HT1080 (cell line): ENCODE measurements around the gene RSPO1. TPM values are rescaled to one million over a fixed set of nuclear protein-coding genes. Genes with fewer than 3 reads are reported as not detected.

Experiments used
- DNase-seq: peaks from one replicate; pipeline ENCODE4 v3.0.0-alpha.2; 2015; ENCODE audit warnings: low read depth
- total RNA-seq: library from RNA; depleted of rRNA; stranded (reverse); fragments of >200 nt; shearing (Covaris generic); gene quantifications from 2 replicates; pipeline ENCODE4 v1.2.3, GENCODE V29; 2014

The RSPO1 gene
- total RNA-seq, 1 experiment from 2014 or later, result not detected

DNA sequence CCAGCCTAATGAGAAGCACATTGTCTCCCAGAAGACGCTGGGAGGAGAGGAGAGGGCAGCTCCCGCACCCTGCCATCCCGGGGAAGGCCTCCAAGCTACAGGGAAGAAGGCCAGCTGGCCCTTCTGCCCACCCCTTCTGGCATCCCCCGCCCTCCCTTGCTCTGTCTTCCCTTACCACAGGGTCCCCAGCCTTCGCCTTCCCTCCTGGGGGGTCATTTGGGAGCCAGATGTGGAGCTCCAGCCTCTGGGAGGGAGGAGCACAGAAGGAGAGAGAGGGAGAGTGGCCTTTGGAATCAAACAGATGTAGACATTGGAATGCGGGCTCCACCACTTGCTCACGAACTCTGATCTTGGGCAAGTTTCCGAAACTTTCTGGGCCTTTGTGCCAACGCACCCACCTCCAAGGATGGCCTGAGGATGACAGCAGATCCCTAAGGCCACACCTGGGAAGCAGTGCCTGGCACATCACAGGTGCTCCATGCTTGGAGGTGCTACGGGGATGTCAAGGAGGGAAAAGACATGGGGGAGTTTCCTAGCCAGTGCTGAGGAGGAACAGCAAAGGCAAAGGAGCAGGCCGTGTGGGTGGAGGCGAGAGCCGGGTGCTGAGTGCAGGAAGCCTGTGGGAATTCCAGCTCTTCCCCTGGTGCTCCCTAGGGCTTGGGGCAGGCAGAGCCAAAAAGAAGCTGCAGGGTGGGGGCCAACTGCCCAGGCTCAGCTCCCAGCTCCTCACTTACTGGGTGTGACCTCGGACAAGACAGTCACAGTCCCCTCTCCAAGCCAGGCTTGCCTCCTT, 23.1 kb upstream of the RSPO1 start:
- no peak for DNase-seq

DNA sequence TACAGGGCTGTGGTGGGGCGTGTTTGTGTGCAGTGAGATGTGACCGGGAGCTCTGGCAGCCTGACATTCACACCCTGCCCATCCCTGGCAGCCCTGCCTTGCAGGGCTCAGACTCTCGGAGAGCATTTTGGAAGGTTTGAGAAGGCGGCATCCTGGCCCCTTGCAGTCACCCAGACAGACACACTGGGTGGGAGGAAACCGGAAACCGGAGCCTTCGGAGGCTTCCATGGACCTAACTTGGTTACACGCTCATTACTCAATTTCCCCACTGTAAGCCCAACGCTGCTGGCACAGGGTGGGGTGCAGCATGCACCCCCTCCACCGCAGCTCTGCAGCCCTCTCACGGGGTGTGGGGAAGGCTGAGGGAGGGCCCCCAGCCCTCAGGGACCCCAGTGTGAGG, 22.2 kb upstream of the RSPO1 start:
- no peak for DNase-seq

DNA sequence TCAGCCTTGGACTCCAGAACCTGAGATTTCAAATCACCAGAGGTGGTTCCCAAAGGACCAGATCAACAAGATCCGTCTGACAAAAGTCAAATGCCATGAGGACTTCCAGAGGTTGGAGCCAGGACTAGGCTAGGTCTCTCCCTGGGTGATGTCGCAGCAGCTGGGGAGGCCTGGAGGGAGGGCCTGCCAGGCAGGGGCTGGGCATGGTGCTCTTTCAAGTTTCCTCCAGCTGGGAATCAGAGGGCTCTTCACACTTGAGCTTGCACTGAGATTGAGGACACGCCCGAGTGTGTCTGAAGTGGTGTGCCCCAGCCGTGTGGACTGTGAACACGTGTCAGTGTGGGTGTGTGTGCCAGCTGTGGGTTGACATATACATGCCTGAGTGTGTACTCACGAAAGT, 21.3 kb upstream of the RSPO1 start:
- DNase-seq, result no peak

DNA sequence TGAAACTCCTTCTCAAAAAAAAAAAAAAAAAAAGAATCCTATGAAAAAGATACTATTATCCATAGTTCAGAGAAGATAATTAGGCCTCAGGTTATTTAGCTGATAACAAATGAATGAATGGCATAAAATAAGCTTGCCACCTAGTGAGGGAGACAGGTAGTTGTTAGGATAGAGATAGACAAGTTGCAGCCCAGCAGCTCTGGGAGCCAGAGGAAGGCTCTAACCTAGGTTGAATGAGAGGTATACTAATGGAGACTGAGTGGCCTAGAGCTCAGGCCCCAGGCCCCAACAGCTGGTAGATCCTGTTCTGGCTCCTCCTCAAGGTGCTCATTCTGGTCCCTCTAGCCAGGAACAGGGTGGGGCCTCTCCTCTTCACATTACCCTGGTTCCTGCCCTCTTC, 20.6 kb upstream of the RSPO1 start:
- DNase-seq, result no peak

DNA sequence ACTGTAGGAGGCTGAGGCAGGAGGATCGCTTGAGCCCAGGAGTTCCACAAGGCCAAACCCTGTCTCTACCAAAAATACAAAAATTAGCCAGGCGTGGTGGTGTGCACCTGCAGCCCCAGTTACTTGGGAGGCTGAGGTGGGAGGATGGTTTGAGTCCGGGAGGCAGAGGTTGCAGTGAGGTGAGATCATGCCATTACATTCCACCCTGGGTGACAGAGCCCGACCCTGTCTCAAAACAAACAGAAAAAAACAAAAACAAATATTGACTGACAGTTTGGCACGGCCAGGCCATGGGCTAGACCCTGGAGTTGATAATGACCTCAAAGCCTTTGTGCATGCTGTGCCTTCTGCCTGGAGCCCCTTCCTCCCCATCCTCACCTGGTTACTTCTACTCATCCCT, 19.2 kb upstream of the RSPO1 start:
- DNase-seq, result no peak

DNA sequence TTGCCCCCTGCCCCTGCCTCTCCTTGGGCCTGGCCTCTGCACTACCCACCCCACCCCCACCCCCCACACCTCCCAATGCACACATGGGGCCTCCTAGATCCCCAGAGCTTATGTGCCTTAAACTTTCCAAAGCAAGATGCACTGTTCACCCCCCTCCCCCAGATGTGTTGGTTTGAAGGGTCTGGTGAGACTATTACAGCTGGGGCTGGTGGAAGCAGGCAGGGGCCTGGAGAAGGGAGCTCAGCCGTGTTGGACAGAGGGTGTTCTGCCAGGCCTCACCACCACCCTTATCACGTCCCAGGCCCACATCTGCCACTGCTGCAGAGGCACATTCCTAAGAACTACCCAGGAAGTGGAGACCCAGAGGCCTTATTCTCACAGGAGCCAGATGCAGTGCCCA, 18.3 kb upstream of the RSPO1 start:
- no peak for DNase-seq

DNA sequence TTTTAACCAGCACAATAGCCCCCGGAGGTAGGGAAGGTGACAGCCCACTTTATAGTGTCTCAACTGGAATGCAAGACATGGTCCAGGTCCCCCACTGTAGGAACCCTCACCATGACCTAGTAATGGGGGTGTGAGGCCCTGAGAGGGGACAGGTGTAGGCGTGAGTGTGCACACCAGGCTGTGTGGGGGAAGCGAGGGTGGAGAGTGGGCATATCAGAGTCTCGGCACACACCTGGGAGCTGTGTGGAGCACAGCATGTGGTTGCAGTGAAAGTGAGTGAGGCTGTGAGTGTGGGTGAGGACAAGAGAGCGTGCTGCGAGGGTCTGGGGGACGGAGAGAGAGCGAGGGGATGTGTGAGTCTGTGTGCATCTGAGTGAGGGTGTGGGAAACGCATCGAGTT, 17.1 kb upstream of the RSPO1 start:
- DNase-seq, result no peak

DNA sequence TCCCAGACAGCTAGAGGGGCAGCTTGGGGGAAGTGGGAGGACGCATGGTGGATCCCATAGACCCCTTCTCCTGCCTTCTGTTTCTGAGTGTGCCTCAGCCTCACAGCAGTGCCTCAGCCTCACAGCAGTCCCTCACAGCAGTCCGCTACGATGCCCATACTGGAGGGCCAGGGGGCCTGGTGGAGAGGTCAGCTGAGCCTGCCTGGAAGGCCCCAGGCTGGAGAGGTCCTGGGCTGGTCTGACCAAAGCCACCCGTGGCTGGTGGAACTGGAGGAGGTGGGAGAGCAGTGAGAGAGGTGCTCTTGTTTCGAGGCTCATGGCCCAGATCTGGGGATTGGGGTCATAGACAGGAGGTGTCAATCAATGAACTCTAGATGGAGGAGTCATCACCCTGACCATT, 16.0 kb upstream of the RSPO1 start:
- no peak for DNase-seq

DNA sequence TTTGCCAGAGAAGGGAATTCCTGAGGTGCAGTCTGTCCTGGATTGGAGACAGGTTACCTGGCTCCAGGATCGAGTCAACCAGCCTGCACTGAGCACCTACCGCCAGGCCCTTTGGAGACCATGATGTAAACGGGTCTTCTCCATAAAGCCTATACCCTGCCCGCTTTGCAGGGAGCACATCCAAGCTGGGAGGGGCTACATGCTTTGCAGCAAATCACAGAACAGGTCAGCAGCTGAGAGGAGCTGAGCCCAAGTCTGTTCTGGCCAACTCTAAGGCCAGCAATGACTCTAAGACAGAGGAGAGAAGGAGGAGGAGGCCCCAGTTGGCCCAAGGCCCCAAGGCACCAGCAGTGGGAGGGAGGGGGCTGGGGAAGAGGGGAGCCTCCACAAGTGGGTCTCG, 15.5 kb upstream of the RSPO1 start:
- DNase-seq, result no peak

DNA sequence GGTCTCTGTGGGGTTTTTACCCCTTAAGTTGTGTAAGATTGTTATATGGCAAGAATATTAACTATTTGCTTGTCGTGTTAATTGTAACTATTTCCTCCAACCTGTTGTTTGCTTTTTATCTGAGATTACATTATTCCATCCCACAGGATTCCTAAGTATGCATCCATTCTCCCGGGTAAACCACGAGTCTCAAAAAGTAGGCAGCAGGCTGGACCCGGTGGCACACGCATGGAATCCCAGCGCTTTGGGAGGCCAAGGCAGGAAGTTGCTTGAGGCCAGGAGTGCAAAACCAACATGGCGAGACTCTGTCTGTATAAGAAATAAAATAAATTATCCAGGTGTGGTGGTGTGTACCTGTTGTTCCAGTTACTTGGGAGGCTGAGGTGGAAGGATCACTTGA, 12.6 kb upstream of the RSPO1 start:
- DNase-seq, result no peak

DNA sequence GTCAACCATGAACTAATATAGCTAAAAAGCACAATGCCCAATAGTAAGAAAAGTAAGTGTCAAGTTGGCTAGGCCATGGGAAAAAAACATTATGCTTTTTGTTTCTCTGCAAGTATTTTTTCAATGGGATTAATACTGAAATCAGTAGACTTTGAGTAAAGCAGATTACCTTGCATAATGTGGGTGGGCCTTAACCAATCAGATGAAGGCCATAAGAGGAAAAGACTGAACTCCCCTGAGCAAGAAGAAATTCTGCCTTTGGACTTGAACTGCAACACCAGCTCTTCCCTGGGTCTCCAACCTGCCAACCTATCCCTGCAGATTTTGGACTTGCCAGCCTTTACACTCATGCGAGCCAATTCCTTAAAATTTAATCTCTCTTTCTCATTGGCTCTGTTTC, 6.4 kb upstream of the RSPO1 start:
- no peak for DNase-seq

DNA sequence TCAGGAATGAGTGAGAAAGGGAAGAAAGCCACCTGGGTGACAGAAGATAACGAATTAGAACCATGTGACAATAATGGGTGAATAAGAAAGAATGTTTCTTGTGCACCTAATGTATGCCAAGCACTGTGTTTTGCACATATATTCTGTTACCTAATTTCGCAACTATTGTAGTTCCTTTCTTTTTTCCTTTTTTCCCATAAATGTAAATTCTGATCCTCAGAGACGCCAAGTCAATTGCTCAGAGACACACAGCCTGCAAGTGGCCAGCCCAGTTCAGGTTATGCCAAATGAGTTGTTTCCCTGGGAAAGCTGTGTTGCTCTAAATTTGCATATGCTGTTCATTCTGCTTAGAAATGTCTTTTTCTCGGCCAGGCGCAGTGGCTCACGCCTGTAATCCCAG, 1.7 kb upstream of the RSPO1 start:
- DNase-seq, result no peak

DNA sequence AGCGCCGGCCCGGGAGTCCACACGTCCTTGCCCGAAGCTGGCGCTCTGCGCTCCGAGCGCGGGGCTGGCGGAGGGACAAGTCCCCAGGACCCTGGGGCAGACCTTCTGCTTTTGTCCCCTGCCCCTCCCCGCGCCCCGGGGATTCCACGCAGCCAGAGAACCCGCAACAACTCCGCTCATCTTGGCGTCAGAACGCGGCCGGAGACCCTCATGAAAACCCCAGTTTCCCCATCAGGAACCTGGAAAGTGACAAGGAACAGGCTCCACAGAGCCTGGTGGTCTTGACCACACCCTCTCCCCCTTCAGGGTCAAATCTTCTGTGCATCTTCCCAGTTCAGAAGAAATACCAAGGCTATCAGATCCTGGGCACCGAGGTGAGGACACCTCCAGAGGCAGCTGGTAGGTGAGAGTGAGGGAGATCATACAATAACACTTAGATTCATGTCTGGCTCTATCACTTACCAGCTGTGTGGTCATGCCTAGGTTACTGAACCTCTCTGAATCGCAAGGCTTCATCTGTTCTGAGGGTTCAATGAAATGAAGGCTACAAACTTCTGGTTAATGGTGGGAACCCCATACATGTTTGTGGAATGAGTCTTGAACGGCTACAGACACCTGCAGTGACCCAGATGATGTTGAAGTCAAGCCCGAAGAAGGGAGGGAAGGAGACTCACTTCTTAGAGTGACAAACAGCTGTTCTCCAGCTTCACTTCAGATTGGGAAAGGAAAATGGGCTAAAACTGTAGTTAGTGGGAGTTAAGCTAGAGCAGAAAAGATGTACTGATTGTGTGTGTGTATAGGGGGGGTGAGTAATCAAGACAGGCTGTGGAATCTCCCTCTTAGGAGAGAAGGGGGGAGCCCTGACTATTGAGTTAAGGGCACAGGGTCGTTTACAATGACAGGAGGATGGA, 555 bp upstream of the RSPO1 start:
- DNase-seq, result no peak

DNA sequence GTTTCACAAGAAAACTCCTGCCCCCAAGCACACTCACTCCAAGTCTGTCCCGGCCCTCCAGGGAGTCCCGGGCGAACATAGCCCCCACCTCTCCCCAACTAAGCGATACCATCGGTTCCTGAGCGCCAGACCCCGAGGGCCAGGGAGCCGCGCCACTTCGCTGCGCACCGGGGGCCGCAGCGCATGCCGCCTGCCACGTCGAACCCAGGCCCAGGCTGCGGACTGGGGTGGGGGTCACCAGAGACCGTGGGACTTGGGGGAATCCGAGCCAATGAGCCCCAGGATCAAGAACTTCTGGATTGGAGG, 801 bp downstream of the RSPO1 start:
- no peak for DNase-seq

DNA sequence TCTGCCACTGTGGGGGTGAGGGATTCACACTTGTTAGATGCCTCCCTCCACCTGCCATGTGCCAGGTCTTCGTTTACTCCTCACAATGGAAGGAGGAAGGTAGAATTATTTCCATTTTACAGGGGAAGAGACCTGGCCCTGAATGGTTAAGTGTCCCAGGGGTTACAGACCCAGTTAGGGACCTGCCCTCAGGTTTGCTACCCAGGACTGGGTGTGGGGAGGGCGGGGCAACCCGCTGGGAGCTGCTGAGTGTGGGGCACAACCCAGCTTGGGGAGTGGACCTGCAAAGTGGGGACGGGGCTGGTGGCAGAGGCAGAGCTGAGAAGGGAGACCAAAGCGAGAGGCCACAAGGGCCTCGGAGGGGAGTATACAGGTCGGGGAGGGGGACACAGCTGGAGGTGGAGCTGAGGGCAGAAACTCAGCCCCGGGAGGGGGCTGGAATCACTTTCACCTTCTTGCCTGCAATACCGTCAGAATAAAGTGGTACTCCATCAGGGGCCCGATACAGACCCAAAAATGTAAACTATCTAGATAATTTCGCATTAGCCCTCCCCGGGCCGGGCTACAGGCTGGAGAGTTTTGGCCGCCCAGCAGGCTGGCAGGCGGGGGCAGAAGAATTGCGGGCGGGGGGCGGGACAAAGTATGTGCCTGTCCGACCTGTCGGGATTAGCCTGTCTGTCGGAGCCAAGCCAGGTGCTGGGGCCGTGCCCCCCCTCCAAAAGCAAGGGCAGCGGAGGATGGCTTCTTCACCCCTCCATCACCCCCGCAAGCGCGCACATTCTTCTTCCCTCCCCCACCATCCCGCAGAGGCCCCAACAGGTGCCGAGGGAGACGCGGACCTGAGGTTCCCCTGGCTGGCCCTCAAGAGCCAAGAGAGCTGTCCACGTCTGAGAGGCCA, 1.4 kb downstream of the RSPO1 start:
- DNase-seq, result no peak

DNA sequence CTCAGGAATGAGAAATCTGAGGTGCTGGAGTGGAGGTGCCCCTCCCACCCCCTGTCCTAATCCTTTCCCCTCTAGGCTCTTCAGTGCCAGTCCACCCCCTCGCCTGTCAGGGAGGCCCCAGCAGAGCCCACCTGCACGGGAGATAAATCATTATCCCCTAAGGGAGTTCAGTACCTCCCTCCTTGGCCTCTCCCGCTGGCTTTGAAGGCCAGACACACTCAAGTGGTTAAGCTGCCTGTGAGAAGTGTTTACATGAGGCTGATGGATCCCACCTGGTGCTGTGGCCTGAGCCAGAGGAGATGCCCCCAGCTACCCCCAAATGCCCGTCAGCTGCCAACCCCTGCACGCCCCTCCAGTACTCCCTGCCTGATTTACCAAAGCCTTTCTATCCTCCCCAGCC, 3.7 kb downstream of the RSPO1 start:
- DNase-seq, result no peak

DNA sequence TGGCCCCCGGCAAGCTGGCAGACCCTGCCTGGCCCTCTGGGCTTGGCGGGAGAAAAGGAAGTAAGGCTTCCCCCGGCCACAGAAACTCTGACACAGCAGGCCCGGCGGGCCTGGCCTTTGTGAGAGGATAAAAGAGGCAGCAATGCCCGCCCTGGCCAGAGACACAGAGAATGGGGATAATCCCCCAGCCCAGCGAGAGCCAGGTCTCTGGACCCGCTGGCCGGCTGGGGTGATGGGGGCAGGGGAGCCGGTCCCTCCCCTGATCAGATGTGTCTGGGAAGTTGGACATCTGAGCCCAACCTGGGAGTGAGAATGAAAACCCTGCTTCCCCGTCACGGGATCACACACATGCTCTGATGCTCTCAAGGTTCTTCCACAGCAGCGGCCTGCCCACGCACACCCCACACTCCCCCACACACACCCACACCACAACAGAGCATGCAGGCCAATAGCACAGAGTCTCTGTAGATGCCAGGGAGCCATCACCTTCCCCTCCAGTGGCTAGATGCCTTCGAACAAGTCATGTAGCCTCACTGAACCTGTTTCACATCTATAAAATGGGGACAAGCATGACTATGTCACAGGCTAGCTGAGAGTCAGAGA, 4.2 kb downstream of the RSPO1 start:
- no peak for DNase-seq

DNA sequence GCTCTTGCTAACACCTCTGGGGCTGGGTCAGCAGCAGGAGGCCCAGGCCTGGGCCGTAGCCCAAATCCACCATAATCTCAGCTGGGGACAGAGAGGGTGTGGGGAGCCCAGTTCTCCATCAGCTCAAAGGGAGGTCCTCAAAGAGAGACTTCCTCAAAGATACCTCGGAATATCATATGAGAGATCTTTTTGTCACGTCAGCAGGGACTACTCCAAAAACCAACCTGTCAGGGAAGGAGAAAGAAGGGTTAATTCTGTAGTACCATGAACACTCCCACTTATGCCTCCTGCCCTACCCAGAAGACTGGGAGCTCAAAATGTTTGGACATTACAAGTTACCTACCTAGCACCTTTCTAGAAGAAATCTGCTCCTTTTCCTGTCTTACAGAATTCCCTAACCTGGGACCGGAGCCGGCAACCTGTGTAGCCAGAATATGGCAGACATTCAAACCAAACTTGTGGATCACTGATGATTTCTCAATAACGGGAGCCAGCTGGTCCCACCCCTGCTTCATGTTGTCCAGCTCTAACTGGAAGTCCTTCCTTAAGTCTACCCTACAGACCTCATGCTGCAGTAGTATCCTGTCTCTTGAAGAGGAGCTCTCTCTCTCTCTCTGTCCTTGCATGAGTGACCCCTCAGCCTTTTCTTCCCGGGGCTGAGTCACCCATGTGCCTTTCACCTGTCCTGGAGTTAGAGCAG, 4.8 kb downstream of the RSPO1 start:
- DNase-seq, result no peak

DNA sequence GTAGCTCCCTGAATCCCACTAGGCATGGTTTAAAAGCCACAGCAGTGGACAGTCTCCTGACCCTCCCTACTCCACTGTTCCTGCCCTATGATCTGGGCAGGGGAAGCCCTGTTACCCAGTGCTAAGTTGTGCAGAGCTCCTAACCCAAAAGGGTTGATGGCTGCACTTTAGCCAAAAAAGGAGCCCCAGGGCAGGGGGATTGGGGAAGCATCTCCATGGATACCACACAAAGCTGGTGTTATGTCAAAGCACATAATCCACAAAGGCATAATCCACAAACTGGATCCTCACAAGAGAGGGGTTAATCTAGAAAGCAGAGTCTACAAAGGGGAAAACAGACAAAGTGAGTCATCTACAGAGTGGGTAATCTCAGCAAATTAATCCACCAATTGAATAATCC, 5.7 kb downstream of the RSPO1 start:
- DNase-seq, result no peak

DNA sequence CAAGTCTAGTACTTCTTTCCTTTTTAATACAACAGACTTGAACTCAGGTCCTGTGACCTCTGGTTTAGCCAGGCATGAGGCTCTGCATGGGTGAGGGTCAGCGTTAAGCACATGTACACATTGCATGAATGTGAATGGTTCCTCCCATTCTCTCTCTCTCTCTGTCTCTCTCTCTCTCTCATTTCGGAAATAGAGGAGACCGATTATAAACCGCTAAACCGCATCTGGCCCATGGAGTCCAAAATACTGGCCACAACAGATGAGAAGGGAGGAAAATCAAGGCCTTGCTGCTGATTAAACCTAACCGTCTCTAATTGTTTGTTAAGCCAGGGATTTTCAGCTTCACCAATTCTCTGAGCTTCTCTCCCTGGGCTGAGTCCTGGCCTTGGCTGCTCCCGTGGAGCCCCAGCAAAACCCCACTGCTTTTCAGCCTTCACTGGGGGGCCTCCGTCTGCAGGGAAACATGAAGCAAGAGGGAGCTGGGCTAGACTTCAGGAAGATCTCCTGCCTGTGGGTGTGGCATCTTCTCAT, 6.6 kb downstream of the RSPO1 start:
- no peak for DNase-seq

DNA sequence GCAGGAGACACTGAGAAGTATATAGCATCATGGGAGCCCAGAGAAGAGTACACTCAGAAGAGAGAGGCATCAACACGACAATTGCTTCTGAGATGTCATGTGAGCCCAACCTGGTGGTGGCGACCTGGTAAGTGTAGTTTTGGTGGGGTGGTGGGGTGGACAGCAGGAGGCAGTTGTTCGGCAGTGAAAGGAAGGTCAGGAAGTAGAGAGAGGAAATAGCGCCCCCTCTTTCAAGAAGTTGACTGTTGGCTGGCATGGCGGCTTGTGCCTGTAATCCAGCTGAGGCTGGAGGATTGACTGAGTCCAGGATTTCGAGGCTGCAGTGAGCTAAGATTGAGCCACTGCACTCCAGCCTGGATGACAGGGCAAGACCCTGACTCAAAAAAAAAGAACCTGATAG, 12.6 kb downstream of the RSPO1 start:
- DNase-seq, result no peak
